Testis (tissue), 2 donors: ENCODE measurements around the gene TRPM3.

ENCODE experiments used
- POLR2A ChIP-seq: fragments of 450-650 bp; IDR thresholded peaks from one replicate; pipeline ENCODE4 v1.6.1; 2017; ENCODE audit warnings: antibody characterized with exemption, mild to moderate bottlenecking, moderate library complexity
- TF ChIP-seq, protein P1 (sequence below), 3 experiments: fragments of 450-650 bp in 2 of 3; fragments of 200-600 bp in 1 of 3; sonication (generic) in 1 of 3; IDR thresholded peaks; one replicate each; pipeline ENCODE4 v1.5.1; 2016 to 2019; ENCODE audit warnings: antibody characterized with exemption in 3 of 3, mild to moderate bottlenecking in 2 of 3, moderate library complexity in 1 of 3

DNA sequence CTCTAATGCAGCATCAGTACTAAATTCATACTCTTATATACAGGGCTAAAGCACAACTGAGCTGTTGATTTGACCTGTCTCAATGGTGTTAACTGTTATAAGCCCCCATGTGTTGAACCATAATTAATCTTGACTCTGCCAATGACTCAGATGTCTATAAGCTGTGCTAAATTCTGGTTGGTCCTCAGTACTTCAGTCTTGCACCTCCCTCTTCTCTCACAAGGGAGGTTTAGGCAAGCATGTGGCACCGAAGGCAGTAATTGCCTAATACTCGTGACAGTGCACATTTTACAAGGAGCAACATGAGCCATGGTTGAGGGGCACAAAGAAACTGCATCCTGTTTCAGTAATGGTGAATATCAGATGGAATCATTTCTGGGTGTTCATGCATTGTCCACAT lies 255.9 kb downstream of the TRPM3 start:
- no peak for TF ChIP-seq POLR2A
- TF ChIP-seq, protein P1, sequence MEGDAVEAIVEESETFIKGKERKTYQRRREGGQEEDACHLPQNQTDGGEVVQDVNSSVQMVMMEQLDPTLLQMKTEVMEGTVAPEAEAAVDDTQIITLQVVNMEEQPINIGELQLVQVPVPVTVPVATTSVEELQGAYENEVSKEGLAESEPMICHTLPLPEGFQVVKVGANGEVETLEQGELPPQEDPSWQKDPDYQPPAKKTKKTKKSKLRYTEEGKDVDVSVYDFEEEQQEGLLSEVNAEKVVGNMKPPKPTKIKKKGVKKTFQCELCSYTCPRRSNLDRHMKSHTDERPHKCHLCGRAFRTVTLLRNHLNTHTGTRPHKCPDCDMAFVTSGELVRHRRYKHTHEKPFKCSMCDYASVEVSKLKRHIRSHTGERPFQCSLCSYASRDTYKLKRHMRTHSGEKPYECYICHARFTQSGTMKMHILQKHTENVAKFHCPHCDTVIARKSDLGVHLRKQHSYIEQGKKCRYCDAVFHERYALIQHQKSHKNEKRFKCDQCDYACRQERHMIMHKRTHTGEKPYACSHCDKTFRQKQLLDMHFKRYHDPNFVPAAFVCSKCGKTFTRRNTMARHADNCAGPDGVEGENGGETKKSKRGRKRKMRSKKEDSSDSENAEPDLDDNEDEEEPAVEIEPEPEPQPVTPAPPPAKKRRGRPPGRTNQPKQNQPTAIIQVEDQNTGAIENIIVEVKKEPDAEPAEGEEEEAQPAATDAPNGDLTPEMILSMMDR (IDR thresholded peaks at IDR 0.05): no peak
